Transverse colon (tissue), 4 donors: Measurements from ENCODE around the gene SEMA3G. TPM values are rescaled to one million over a fixed set of nuclear protein-coding genes. Genes with fewer than 3 reads are reported as not detected.

ENCODE experiments used
- DNase-seq: peaks from one replicate; pipeline ENCODE4 v3.0.0-alpha.2; 2019
- H3K27ac ChIP-seq, 4 donors: fragments of 200-600 bp; sonication (generic); 2 replicates each; pipeline ENCODE4 v1.5.1; 2016 to 2018; ENCODE audit warnings: inconsistent platforms in 4 of 4
- H3K27me3 ChIP-seq: fragments of 200-600 bp; sonication (generic); 2 replicates; pipeline ENCODE4 v1.5.1; 2017; ENCODE audit warnings: inconsistent platforms
- H3K36me3 ChIP-seq, 4 donors: fragments of 200-600 bp; sonication (generic); 2 replicates each; pipeline ENCODE4 v1.5.1; 2017 to 2019; ENCODE audit warnings: inconsistent platforms in 4 of 4
- H3K4me1 ChIP-seq, 4 donors: fragments of 200-600 bp; sonication (generic); 2 replicates each; pipeline ENCODE4 v1.5.1; 2017 to 2020; ENCODE audit warnings: inconsistent platforms in 4 of 4
- H3K4me3 ChIP-seq, 4 donors: fragments of 200-600 bp; sonication (generic); 1 replicate in 1 of 4; 2 replicates in 3 of 4; pipeline versions ENCODE4 v1.5.1 to v1.6.1; 2017 to 2019; ENCODE audit warnings: inconsistent platforms in 4 of 4
- H3K9me3 ChIP-seq, 2 donors: fragments of 200-600 bp; sonication (generic); 2 replicates each; pipeline ENCODE4 v1.5.1; 2017 to 2019; ENCODE audit warnings: inconsistent platforms in 2 of 2
- CTCF ChIP-seq, 5 experiments: fragments of 200-600 bp in 3 of 5; fragments of 450-650 bp in 2 of 5; sonication (generic) in 3 of 5; IDR thresholded peaks; 1 replicate in 2 of 5; 2 replicates in 3 of 5; pipeline ENCODE4 v1.5.1; 2016 to 2017; ENCODE audit warnings: antibody characterized with exemption in 5 of 5, inconsistent platforms in 3 of 5, mild to moderate bottlenecking in 2 of 5, moderate library complexity in 1 of 5
- EP300 ChIP-seq: sonication (generic); formaldehyde crosslinking; IDR thresholded peaks from one replicate; pipeline ENCODE4 v1.6.1; 2017; ENCODE audit warnings: antibody characterized with exemption, low read depth
- POLR2A ChIP-seq: fragments of 450-650 bp; IDR thresholded peaks from one replicate; pipeline ENCODE4 v1.6.1; 2016; ENCODE audit warnings: antibody characterized with exemption, mild to moderate bottlenecking, moderate library complexity
- POLR2AphosphoS5 ChIP-seq, 3 donors: sonication (generic); formaldehyde crosslinking; IDR thresholded peaks; one replicate each; pipeline ENCODE4 v1.6.1; 2016; ENCODE audit warnings: antibody characterized with exemption in 3 of 3
- WGBS, 2 donors: methylation state at CpG; one replicate each; pipeline ENCODE4 v1.1.5; 2018; ENCODE audit warnings: low coverage in 1 of 2; 5-methylcytosine and 5-hydroxymethylcytosine counted together
- in situ Hi-C, 4 donors: fragments of 200-750 bp; cut with MboI; loops; one replicate each; pipeline versions ENCODE4 v1.15.0 to v1.15.1; 2017; ENCODE audit warnings: low sequenced_read_pairs in 3 of 4, low pct_ligation_motif_present in 1 of 4, low pct_unique_long_range_greater_than_20kb in 1 of 4
- intact Hi-C: fragments of 100-400 bp; cut with DNase I; formaldehyde crosslinking; loops from one replicate; pipeline ENCODE4 v1.15.1; 2023; ENCODE audit warnings: low total_unique reads
- total RNA-seq, 4 donors: library from RNA; depleted of rRNA; stranded (reverse); fragments of >200 nt; gene quantifications; one replicate each; pipeline ENCODE4 v1.1.0, GENCODE V29; 2016

SEMA3G gene
- total RNA-seq, 4 donors from 2014 or later: 1.2 to 21.7 (median 2.3) TPM

GRCh38 chr3:52399593-52399992 is 45.3 kb downstream of the SEMA3G start:
- Histone ChIP-seq H3K9me3 (no peaks in the 10 kb centered on the region), H3K4me1 (no peaks in the 10 kb centered on the region), H3K4me3 (no peak overlapping the region), H3K27ac (no peak overlapping the region), H3K27me3 (no peaks in the 10 kb centered on the region), H3K36me3 (peaks cover 0 to 28% (median 14%) of the 10 kb centered on the region in 4 donors)
- 83% methylated on average over 6 of the region's 6 CpGs; no CpG with 5 or more reads in 1 of the 2 donors for WGBS, 2 donors
- no peak for TF ChIP-seq EP300
- TF ChIP-seq POLR2A: peak; percentile 2
- TF ChIP-seq CTCF (IDR thresholded peaks at IDR 0.05): no peak
- DNase-seq: no peak
- in situ Hi-C loops (no loop called here), intact Hi-C loops (no loop called here)

GRCh38 chr3:52399131-52399530 is 45.8 kb downstream of the SEMA3G start:
- H3K27ac ChIP-seq: no peak overlapping the region
- no peak for DNase-seq
- peaks cover 0 to 23% (median 11%) of the 10 kb centered on the region in 4 donors for H3K36me3 ChIP-seq
- intact Hi-C loops: no loop called here
- WGBS, 2 donors: 95% methylated on average over 4 of the region's 4 CpGs; no CpG with 5 or more reads in 1 of the 2 donors
- H3K4me1 ChIP-seq: no peaks in the 10 kb centered on the region
- H3K4me3 ChIP-seq: no peak overlapping the region
- H3K9me3 ChIP-seq: no peaks in the 10 kb centered on the region
- in situ Hi-C loops: no loop called here
- no peaks in the 10 kb centered on the region for H3K27me3 ChIP-seq
- TF ChIP-seq EP300: no peak
- TF ChIP-seq POLR2A: no peak
- TF ChIP-seq POLR2AphosphoS5 (IDR thresholded peaks at IDR 0.05): no peak
- no peak for TF ChIP-seq CTCF (IDR thresholded peaks at IDR 0.05)

- Histone ChIP-seq H3K27ac (no peak overlapping the region), H3K27me3 (no peaks in the 10 kb centered on the region), H3K9me3 (no peaks in the 10 kb centered on the region), H3K36me3 (peaks cover 0 to 22% (median 10%) of the 10 kb centered on the region in 4 donors), H3K4me1 (no peaks in the 10 kb centered on the region), H3K4me3 (no peak overlapping the region)
- intact Hi-C loops: no loop called here
- WGBS, 2 donors: 96% methylated on average over 5 of the region's 5 CpGs; no CpG with 5 or more reads in 1 of the 2 donors
- TF ChIP-seq CTCF (IDR thresholded peaks at IDR 0.05) (no peak), EP300 (no peak), POLR2A (no peak), POLR2AphosphoS5 (IDR thresholded peaks at IDR 0.05) (no peak)
- DNase-seq: no peak
- in situ Hi-C loops: no loop called here
These were observed 46.2 kb downstream of the SEMA3G start for GRCh38 chr3:52398670-52399081.

GRCh38 chr3:52397676-52398399 is 47.1 kb downstream of the SEMA3G start:
- Histone ChIP-seq H3K9me3 (no peaks in the 10 kb centered on the region), H3K36me3 (peaks cover 0 to 15% (median 7%) of the 10 kb centered on the region in 4 donors), H3K27me3 (no peaks in the 10 kb centered on the region), H3K4me1 (no peaks in the 10 kb centered on the region), H3K27ac (no peak overlapping the region), H3K4me3 (no peak overlapping the region)
- intact Hi-C loops: no loop called here
- no peak for TF ChIP-seq EP300
- TF ChIP-seq POLR2AphosphoS5 (IDR thresholded peaks at IDR 0.05): no peak
- no peak for TF ChIP-seq POLR2A
- no peak for TF ChIP-seq CTCF (IDR thresholded peaks at IDR 0.05)
- WGBS, 2 donors: 88% methylated on average over 13 of the region's 13 CpGs; no CpG with 5 or more reads in 1 of the 2 donors
- DNase-seq: no peak
- in situ Hi-C loops: no loop called here
